Karpas-422 (cell line): ENCODE data around the gene PARP4. TPM values are rescaled to one million over a fixed set of nuclear protein-coding genes. Genes with fewer than 3 reads are reported as not detected.
"Not testable (repeated sequence)": the region's sequence is repeated elsewhere in the genome, so short reads cannot be mapped to it uniquely, and the experiment has no call there.

ENCODE experiments used
- DNase-seq: peaks from one replicate; pipeline ENCODE4 v3.0.0-alpha.2; 2015
- H2AFZ ChIP-seq: fragments of 200-600 bp; sonication (generic); 2 replicates; pipeline ENCODE4 v1.6.1; 2014; ENCODE audit warnings: antibody characterized with exemption, low read length, mixed read lengths
- H3K27ac ChIP-seq: fragments of 200-600 bp; sonication (generic); 2 replicates; pipeline ENCODE4 v1.5.1; 2014; ENCODE audit warnings: mild to moderate bottlenecking, low read length, moderate library complexity
- H3K27me3 ChIP-seq: fragments of 200-600 bp; sonication (generic); 2 replicates; pipeline ENCODE4 v1.6.1; 2014; ENCODE audit warnings: low read length, mixed read lengths
- H3K36me3 ChIP-seq: fragments of 200-600 bp; sonication (generic); 2 replicates; pipeline ENCODE4 v1.6.1; 2014; ENCODE audit warnings: low read length, mixed read lengths; ENCODE audit not compliant: insufficient read depth
- H3K4me1 ChIP-seq: fragments of 200-600 bp; sonication (generic); 2 replicates; pipeline ENCODE4 v1.6.1; 2014; ENCODE audit warnings: mild to moderate bottlenecking, low read length, mixed read lengths
- H3K4me2 ChIP-seq: fragments of 200-600 bp; sonication (generic); 2 replicates; pipeline ENCODE4 v1.6.1; 2014; ENCODE audit warnings: low read length, low read depth, mild to moderate bottlenecking; ENCODE audit not compliant: poor library complexity, severe bottlenecking
- H3K4me3 ChIP-seq: fragments of 200-600 bp; sonication (generic); 2 replicates; pipeline ENCODE4 v1.5.1; 2014; ENCODE audit warnings: mild to moderate bottlenecking, antibody characterized with exemption, low read length, mixed read lengths
- H3K79me2 ChIP-seq: fragments of 200-600 bp; sonication (generic); 2 replicates; pipeline ENCODE4 v1.6.1; 2014; ENCODE audit warnings: mild to moderate bottlenecking, low read length, mixed read lengths
- H3K9ac ChIP-seq: fragments of 200-600 bp; sonication (generic); 2 replicates; pipeline ENCODE4 v1.6.0; 2014; ENCODE audit warnings: low read length
- H3K9me2 ChIP-seq: fragments of 200-600 bp; sonication (generic), shearing (Covaris generic); replicated peaks from 2 replicates; pipeline ENCODE4 v1.6.0; 2014; ENCODE audit warnings: mild to moderate bottlenecking, low read length, moderate library complexity; ENCODE audit not compliant: insufficient read depth
- H3K9me3 ChIP-seq: fragments of 300-700, 200-600 bp; sonication (generic); 2 replicates; pipeline ENCODE4 v1.6.1; 2014; ENCODE audit warnings: low read length, mixed read lengths
- H4K20me1 ChIP-seq: fragments of 200-600 bp; sonication (generic); 2 replicates; pipeline ENCODE4 v1.6.1; 2014; ENCODE audit warnings: mild to moderate bottlenecking, antibody characterized with exemption, low read length, low read depth; ENCODE audit not compliant: insufficient read depth
- total RNA-seq: library from RNA; depleted of rRNA; stranded (reverse); fragments of >200 nt; shearing (Covaris generic); gene quantifications from 2 replicates; pipeline ENCODE4 v1.2.3, GENCODE V29; 2014; ENCODE audit warnings: low replicate concordance

PARP4 gene
- total RNA-seq, 1 experiment from 2014 or later: 33.0 TPM

GRCh38 chr13:24406524-24406923, 106.1 kb downstream of the PARP4 start:
- no peak overlapping the region for H3K9ac ChIP-seq
- H3K36me3 ChIP-seq: no peaks in the 10 kb centered on the region

GRCh38 chr13:24396821-24397220, 115.8 kb downstream of the PARP4 start:
- Histone ChIP-seq H3K9me3 (no peaks in the 10 kb centered on the region), H3K4me2 (no peak overlapping the region), H3K4me3 (no peak overlapping the region), H4K20me1 (no peaks in the 10 kb centered on the region), H3K9me2 (no peaks in the 10 kb centered on the region), H3K27me3 (no peaks in the 10 kb centered on the region), H3K4me1 (no peaks in the 10 kb centered on the region), H3K27ac (no peak overlapping the region), H3K36me3 (no peaks in the 10 kb centered on the region), H2AFZ (no peak overlapping the region), H3K9ac (no peak overlapping the region), H3K79me2 (no peaks in the 10 kb centered on the region)
- peak; percentile 6 for DNase-seq

More at GRCh38 chr13:24406524-24406923, 106.1 kb downstream of the PARP4 start:
- H3K27ac ChIP-seq: no peak overlapping the region
- H3K9me3 ChIP-seq: no peaks in the 10 kb centered on the region
- H4K20me1 ChIP-seq: no peaks in the 10 kb centered on the region
- H3K4me2 ChIP-seq: no peak overlapping the region
- H3K79me2 ChIP-seq: no peaks in the 10 kb centered on the region
- no peaks in the 10 kb centered on the region for H3K4me1 ChIP-seq
- no peak overlapping the region for H2AFZ ChIP-seq
- no peak overlapping the region for H3K4me3 ChIP-seq
- DNase-seq: no peak
- H3K27me3 ChIP-seq: no peaks in the 10 kb centered on the region
- no peaks in the 10 kb centered on the region for H3K9me2 ChIP-seq

GRCh38 chr13:24392972-24393371, 119.6 kb downstream of the PARP4 start:
- no peaks in the 10 kb centered on the region for H4K20me1 ChIP-seq
- H3K9ac ChIP-seq: no peak overlapping the region
- no peaks in the 10 kb centered on the region for H3K9me3 ChIP-seq
- no peaks in the 10 kb centered on the region for H3K36me3 ChIP-seq
- no peaks in the 10 kb centered on the region for H3K27me3 ChIP-seq
- H2AFZ ChIP-seq: no peak overlapping the region
- no peaks in the 10 kb centered on the region for H3K4me1 ChIP-seq
- no peak overlapping the region for H3K4me2 ChIP-seq
- no peaks in the 10 kb centered on the region for H3K9me2 ChIP-seq
- DNase-seq: no peak
- no peaks in the 10 kb centered on the region for H3K79me2 ChIP-seq
- no peak overlapping the region for H3K4me3 ChIP-seq
- no peak overlapping the region for H3K27ac ChIP-seq

GRCh38 chr13:24391771-24392683, 120.6 kb downstream of the PARP4 start:
- H3K79me2 ChIP-seq, H3K4me3 ChIP-seq, H3K36me3 ChIP-seq, H2AFZ ChIP-seq, H3K9me3 ChIP-seq, H3K4me1 ChIP-seq, H3K9ac ChIP-seq, H3K4me2 ChIP-seq, H3K27ac ChIP-seq, H3K9me2 ChIP-seq, H4K20me1 ChIP-seq, H3K27me3 ChIP-seq: not testable (repeated sequence)
- DNase-seq: peak; percentile 20

- not testable (repeated sequence) for H3K27me3 ChIP-seq, H3K4me2 ChIP-seq, H4K20me1 ChIP-seq, H3K9me2 ChIP-seq, H3K36me3 ChIP-seq, H3K9ac ChIP-seq, H2AFZ ChIP-seq, H3K4me1 ChIP-seq, H3K4me3 ChIP-seq, DNase-seq, H3K79me2 ChIP-seq, H3K27ac ChIP-seq, H3K9me3 ChIP-seq
These were observed 121.8 kb downstream of the PARP4 start for GRCh38 chr13:24390795-24391194.

GRCh38 chr13:24389506-24389905, 123.1 kb downstream of the PARP4 start:
- Histone ChIP-seq H3K27ac (no peak overlapping the region), H3K27me3 (no peaks in the 10 kb centered on the region), H3K79me2 (no peaks in the 10 kb centered on the region), H2AFZ (no peak overlapping the region), H3K4me3 (no peak overlapping the region), H3K9me3 (no peaks in the 10 kb centered on the region), H3K36me3 (no peaks in the 10 kb centered on the region), H3K4me2 (no peak overlapping the region), H3K9me2 (no peaks in the 10 kb centered on the region), H3K9ac (no peak overlapping the region), H4K20me1 (no peaks in the 10 kb centered on the region), H3K4me1 (no peaks in the 10 kb centered on the region)
- peak; percentile 19 for DNase-seq

GRCh38 chr13:24388743-24389142, 123.8 kb downstream of the PARP4 start:
- H3K9me2 ChIP-seq, H3K9ac ChIP-seq, H3K4me2 ChIP-seq, H3K36me3 ChIP-seq, H3K27me3 ChIP-seq, H3K27ac ChIP-seq, H3K9me3 ChIP-seq, H3K4me1 ChIP-seq, H3K79me2 ChIP-seq, H2AFZ ChIP-seq, DNase-seq, H4K20me1 ChIP-seq, H3K4me3 ChIP-seq: not testable (repeated sequence)

- Histone ChIP-seq H3K27ac (no peak overlapping the region), H3K4me3 (no peak overlapping the region), H3K36me3 (no peaks in the 10 kb centered on the region), H3K4me2 (no peak overlapping the region), H3K79me2 (no peaks in the 10 kb centered on the region), H4K20me1 (no peaks in the 10 kb centered on the region), H3K27me3 (no peaks in the 10 kb centered on the region), H3K9ac (no peak overlapping the region), H3K9me2 (no peaks in the 10 kb centered on the region), H3K4me1 (no peaks in the 10 kb centered on the region), H2AFZ (no peak overlapping the region), H3K9me3 (no peaks in the 10 kb centered on the region)
- peak; percentile 29 for DNase-seq
These were observed 125.5 kb downstream of the PARP4 start for GRCh38 chr13:24386816-24387708.
